Retinal pigment epithelial cell (primary cell): Measurements from ENCODE around the gene C17orf67.

Source experiments
- DNase-seq: peaks from one replicate; pipeline ENCODE4 v3.0.0-alpha.2; 2010; ENCODE audit warnings: low read depth
- H3K4me3 ChIP-seq: 2 replicates; pipeline ENCODE4 v1.5.1; 2011; ENCODE audit warnings: mild to moderate bottlenecking, low read length, control low read depth, moderate library complexity
- CTCF ChIP-seq: conservative IDR thresholded peaks from 2 replicates; pipeline ENCODE4 v1.5.1; 2011; ENCODE audit warnings: low read depth, low read length, control low read depth, inconsistent platforms

The C17orf67 gene

GRCh38 chr17:56833809-56834379 lies at the start of gene C17orf67, which contains the start of gene DGKE:
TSS of gene C17orf67 (minus strand) at chr17:56833920. CDS start at chr17:56815810, 18,110 bp downstream.
TSS of gene DGKE (plus strand) at chr17:56834151. CDS start at chr17:56834796, 645 bp downstream.
- DNase-seq, result peak; percentile 70
- no peak for TF ChIP-seq CTCF
- H3K4me3 ChIP-seq, result peak within 1 kb of the TSS; percentile 73

GRCh38 chr17:56881685-56882295 lies 48.1 kb upstream of the C17orf67 start:
- no peak for TF ChIP-seq CTCF
- H3K4me3 ChIP-seq, result no peak overlapping the region
- no peak for DNase-seq

- TF ChIP-seq CTCF, result no peak
- no peak for DNase-seq
- no peak overlapping the region for H3K4me3 ChIP-seq
These were observed 46.9 kb upstream of the C17orf67 start for GRCh38 chr17:56880571-56880970.

- no peak for DNase-seq
- H3K4me3 ChIP-seq, result no peak overlapping the region
- TF ChIP-seq CTCF, result no peak
These were observed 46.4 kb upstream of the C17orf67 start for GRCh38 chr17:56880133-56880532.

- no peak overlapping the region for H3K4me3 ChIP-seq
- DNase-seq, result no peak
- TF ChIP-seq CTCF, result no peak
These were observed 45.6 kb upstream of the C17orf67 start for GRCh38 chr17:56879280-56879679.

GRCh38 chr17:56876766-56877179 lies 43.1 kb upstream of the C17orf67 start:
- H3K4me3 ChIP-seq, result no peak overlapping the region
- no peak for TF ChIP-seq CTCF
- no peak for DNase-seq

- no peak for TF ChIP-seq CTCF
- H3K4me3 ChIP-seq, result no peak overlapping the region
- no peak for DNase-seq
These were observed 36.4 kb upstream of the C17orf67 start for GRCh38 chr17:56870081-56870651.
